SK-N-SH treated with all-trans-retinoic acid at 6 μM for 48 hours (cell line): ENCODE results near the gene FUNDC2.

Experiments
- ATAC-seq: fragments of 200-7000 bp; cut with Tn5 transposase; 3 replicates; pipeline ENCODE4 v1.9.1; 2020; ENCODE audit warnings: mild to moderate bottlenecking, moderate library complexity
- BACH2 ChIP-seq: fragments of 250-450 bp; sonication (Bioruptor Pico); IDR thresholded peaks from 2 replicates; pipeline ENCODE4 v1.9.0; 2021; ENCODE audit warnings: mild to moderate bottlenecking, borderline replicate concordance
- CREB5 ChIP-seq: fragments of 250-450 bp; sonication (Bioruptor Pico); IDR thresholded peaks from 2 replicates; pipeline ENCODE4 v1.5.1; 2020; ENCODE audit warnings: low read depth, mild to moderate bottlenecking, moderate library complexity
- CSDC2 ChIP-seq: fragments of 250-450 bp; sonication (Bioruptor Pico); IDR thresholded peaks from 2 replicates; pipeline ENCODE4 v1.5.0; 2020; ENCODE audit warnings: mild to moderate bottlenecking, moderate library complexity
- CSRNP3 ChIP-seq: fragments of 250-450 bp; sonication (Bioruptor Pico); IDR thresholded peaks from 2 replicates; pipeline ENCODE4 v1.5.1; 2021; ENCODE audit warnings: mild to moderate bottlenecking, moderate library complexity
- GLIS3 ChIP-seq: fragments of 250-450 bp; sonication (Bioruptor Pico); IDR thresholded peaks from 2 replicates; pipeline ENCODE4 v1.5.0; 2020; ENCODE audit warnings: mild to moderate bottlenecking, moderate library complexity
- OSR1 ChIP-seq: fragments of 250-450 bp; sonication (Bioruptor Pico); IDR thresholded peaks from 2 replicates; pipeline ENCODE4 v1.8.0; 2022; ENCODE audit warnings: moderate library complexity, mild to moderate bottlenecking, inconsistent platforms
- PATZ1 ChIP-seq: fragments of 250-450 bp; sonication (Bioruptor Pico); IDR thresholded peaks from 2 replicates; pipeline ENCODE4 v1.8.0; 2020; ENCODE audit warnings: mild to moderate bottlenecking, moderate library complexity, borderline replicate concordance
- POU6F1 ChIP-seq: fragments of 250-450 bp; sonication (Bioruptor Pico); IDR thresholded peaks from 2 replicates; pipeline ENCODE4 v1.8.0; 2021; ENCODE audit warnings: low read depth, mild to moderate bottlenecking, moderate library complexity, borderline replicate concordance
- RARB ChIP-seq: fragments of 250-450 bp; sonication (Bioruptor Pico); IDR thresholded peaks from 2 replicates; pipeline ENCODE4 v1.8.0; 2021; ENCODE audit warnings: mild to moderate bottlenecking, moderate library complexity
- SNAI2 ChIP-seq: fragments of 250-450 bp; sonication (Bioruptor Pico); IDR thresholded peaks from 2 replicates; pipeline ENCODE4 v1.5.0; 2020; ENCODE audit warnings: mild to moderate bottlenecking, moderate library complexity
- TOX ChIP-seq: fragments of 250-450 bp; sonication (Bioruptor Pico); IDR thresholded peaks from 2 replicates; pipeline ENCODE4 v1.8.0; 2021; ENCODE audit warnings: mild to moderate bottlenecking, moderate library complexity, borderline replicate concordance
- TSHZ2 ChIP-seq: fragments of 250-450 bp; sonication (Bioruptor Pico); IDR thresholded peaks from 2 replicates; pipeline ENCODE4 v1.5.0; 2020; ENCODE audit warnings: mild to moderate bottlenecking, moderate library complexity
- ZFP3 ChIP-seq: fragments of 250-450 bp; sonication (Bioruptor Pico); IDR thresholded peaks from 2 replicates; pipeline ENCODE4 v1.5.0; 2020; ENCODE audit warnings: mild to moderate bottlenecking, moderate library complexity
- ZFP30 ChIP-seq: fragments of 450-650 bp; formaldehyde crosslinking; IDR thresholded peaks from 2 replicates; pipeline ENCODE4 v1.5.0; 2022; ENCODE audit warnings: mild to moderate bottlenecking, moderate library complexity
- ZNF565 ChIP-seq: fragments of 450-650 bp; formaldehyde crosslinking; conservative IDR thresholded peaks from 2 replicates; pipeline ENCODE4 v1.5.0; 2020; ENCODE audit warnings: low read depth, mild to moderate bottlenecking, moderate library complexity
- ZNF70 ChIP-seq: fragments of 450-650 bp; formaldehyde crosslinking; IDR thresholded peaks from 2 replicates; pipeline ENCODE4 v1.5.0; 2020; ENCODE audit warnings: mild to moderate bottlenecking, moderate library complexity
- ZNF8 ChIP-seq: fragments of 450-650 bp; formaldehyde crosslinking; IDR thresholded peaks from 2 replicates; pipeline ENCODE4 v1.5.0; 2020; ENCODE audit warnings: mild to moderate bottlenecking, moderate library complexity

The FUNDC2 gene

GRCh38 chrX:155094468-155095061, 67.9 kb downstream of the FUNDC2 start (continued):
- TF ChIP-seq POU6F1 (CRISPR knock-in tag) (no peak), ZFP30 (CRISPR knock-in tag) (no peak), ZNF565 (CRISPR knock-in tag) (no peak), TSHZ2 (CRISPR knock-in tag) (no peak), ZNF70 (no peak)
- TF ChIP-seq, all 23 proteins: peak for 0

- ATAC-seq, result no peak
- TF ChIP-seq SNAI2 (CRISPR knock-in tag) (no peak), ZFP3 (CRISPR knock-in tag) (no peak), CSDC2 (CRISPR knock-in tag) (no peak)
These were observed 79.3 kb downstream of the FUNDC2 start for GRCh38 chrX:155105919-155106318.

GRCh38 chrX:155108427-155108826, 81.8 kb downstream of the FUNDC2 start:
- TF ChIP-seq ZNF565 (CRISPR knock-in tag) (no peak), CSRNP3 (no peak), GLIS3 (CRISPR knock-in tag) (no peak), ZNF8 (CRISPR knock-in tag) (no peak), BACH2 (CRISPR knock-in tag) (no peak), TOX (CRISPR knock-in tag) (no peak), ZFP30 (CRISPR knock-in tag) (no peak), SNAI2 (CRISPR knock-in tag) (no peak), CREB5 (no peak), POU6F1 (CRISPR knock-in tag) (no peak), PATZ1 (CRISPR knock-in tag) (no peak), OSR1 (CRISPR knock-in tag) (no peak), RARB (CRISPR knock-in tag) (no peak)
- ATAC-seq, result no peak
